Stomach (tissue), 4 donors: Measurements from ENCODE around the gene ALDH16A1.

Experiments used
- CTCF ChIP-seq, 7 experiments: fragments of 450-650 bp in 4 of 7; fragments of 200-600 bp in 3 of 7; sonication (generic) in 3 of 7; IDR thresholded peaks; one replicate each; pipeline ENCODE4 v1.5.1; 2016 to 2019; ENCODE audit warnings: antibody characterized with exemption in 7 of 7, control low read depth in 2 of 7, mild to moderate bottlenecking in 1 of 7
- EP300 ChIP-seq: sonication (generic); formaldehyde crosslinking; IDR thresholded peaks from one replicate; pipeline ENCODE4 v1.6.1; 2017; ENCODE audit warnings: antibody characterized with exemption
- POLR2A ChIP-seq, 4 donors: fragments of 450-650 bp; IDR thresholded peaks; one replicate each; pipeline ENCODE4 v1.6.1; 2016; ENCODE audit warnings: antibody characterized with exemption in 4 of 4, control low read depth in 2 of 4, mild to moderate bottlenecking in 1 of 4, moderate library complexity in 1 of 4
- POLR2AphosphoS5 ChIP-seq, 3 donors: sonication (generic); formaldehyde crosslinking; IDR thresholded peaks; one replicate each; pipeline ENCODE4 v1.6.1; 2016; ENCODE audit warnings: antibody characterized with exemption in 3 of 3

DNA sequence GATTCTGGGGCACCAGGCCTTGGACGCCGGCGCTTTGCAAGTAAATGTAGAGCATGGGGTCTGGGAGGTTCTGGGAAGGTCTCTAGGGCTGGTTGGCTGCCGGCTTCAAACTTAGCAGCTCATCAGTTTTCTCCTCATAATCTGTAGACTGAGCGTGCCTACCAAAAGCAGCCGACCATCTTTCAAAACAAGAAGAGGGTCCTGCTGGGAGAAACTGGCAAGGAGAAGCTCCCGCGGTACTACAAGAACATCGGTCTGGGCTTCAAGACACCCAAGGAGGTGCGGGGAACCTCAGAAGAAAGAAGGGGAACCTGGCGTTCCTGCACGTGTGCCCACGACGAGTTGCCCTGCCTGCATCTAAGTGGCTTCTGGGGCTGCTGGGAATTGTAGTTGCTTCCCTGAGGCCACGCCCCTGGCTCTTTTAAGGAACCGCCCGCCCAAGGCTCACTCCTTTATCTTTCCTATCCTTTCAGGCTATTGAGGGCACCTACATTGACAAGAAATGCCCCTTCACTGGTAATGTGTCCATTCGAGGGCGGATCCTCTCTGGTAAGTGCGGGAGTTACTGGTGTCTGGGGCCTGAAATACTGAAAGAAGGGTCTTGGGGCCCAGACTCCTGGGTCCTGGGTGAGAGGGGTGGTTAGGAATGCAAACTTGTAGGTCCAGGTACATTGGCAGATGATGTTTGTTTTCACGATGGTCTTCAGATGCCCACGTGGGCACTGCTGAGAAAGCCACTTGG, 44.2 kb downstream of the ALDH16A1 start:
- TF ChIP-seq CTCF (IDR thresholded peaks at IDR 0.05) (no peak), POLR2A (IDR thresholded peaks at IDR 0.05) (no peak), POLR2AphosphoS5 (IDR thresholded peaks at IDR 0.05) (peak in 2 of 3 donors; percentile 60 to 64), EP300 (no peak)
